ENCODE data around the gene PCDHA4. TPM values are rescaled to one million over a fixed set of nuclear protein-coding genes. Genes with fewer than 3 reads are reported as not detected.

The PCDHA4 gene
- 1.5 to 2.2 TPM (median 1.6 TPM) in 5 replicates for total RNA-seq (2022; extraction: Qiagen RNA extraction)

DNA sequence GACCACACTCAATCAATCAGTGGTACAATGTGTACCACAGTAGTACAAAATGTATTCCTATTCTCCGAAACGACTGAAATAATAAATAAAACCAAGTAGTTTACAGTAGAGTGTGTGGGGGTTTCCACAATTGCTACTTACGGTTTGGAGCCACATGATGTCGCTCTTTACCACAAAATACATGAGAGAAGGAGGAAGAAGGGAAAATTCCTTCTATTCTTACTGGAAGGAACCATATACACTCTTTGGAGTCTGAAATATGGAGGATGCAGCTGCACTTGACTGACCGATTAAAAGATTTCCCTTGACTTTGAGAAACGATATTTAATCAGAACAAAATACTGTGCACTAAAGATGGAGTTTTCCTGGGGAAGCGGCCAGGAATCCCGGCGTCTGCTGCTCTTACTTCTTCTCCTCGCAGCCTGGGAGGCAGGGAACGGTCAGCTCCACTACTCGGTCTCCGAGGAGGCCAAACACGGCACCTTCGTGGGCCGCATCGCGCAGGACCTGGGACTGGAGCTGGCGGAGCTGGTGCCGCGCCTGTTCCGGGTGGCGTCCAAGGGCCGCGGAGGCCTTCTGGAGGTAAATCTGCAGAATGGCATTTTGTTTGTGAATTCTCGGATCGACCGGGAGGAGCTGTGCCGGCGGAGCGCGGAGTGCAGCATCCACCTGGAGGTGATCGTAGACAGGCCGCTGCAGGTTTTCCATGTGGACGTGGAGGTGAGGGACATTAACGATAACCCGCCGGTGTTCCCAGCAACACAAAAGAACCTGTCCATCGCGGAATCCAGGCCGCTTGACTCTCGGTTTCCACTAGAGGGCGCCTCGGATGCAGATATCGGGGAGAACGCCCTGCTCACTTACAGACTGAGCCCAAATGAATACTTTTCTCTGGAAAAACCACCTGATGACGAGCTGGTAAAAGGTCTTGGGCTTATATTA, at the start of gene PCDHA4:
Gene PCDHA4 (plus strand): TSS at position 235 of the 942 bp plus-strand sequence.

GRCh38 chr5:140785905-140786686, 20.8 kb upstream of the PCDHA4 start, which contains the start of gene PCDHA1:
Gene PCDHA1 (plus strand): TSS chr5:140786140.

GRCh38 chr5:140794595-140795258, 12.1 kb upstream of the PCDHA4 start, which contains the start of gene PCDHA2:
Gene PCDHA2 (plus strand): TSS chr5:140794852.

DNA sequence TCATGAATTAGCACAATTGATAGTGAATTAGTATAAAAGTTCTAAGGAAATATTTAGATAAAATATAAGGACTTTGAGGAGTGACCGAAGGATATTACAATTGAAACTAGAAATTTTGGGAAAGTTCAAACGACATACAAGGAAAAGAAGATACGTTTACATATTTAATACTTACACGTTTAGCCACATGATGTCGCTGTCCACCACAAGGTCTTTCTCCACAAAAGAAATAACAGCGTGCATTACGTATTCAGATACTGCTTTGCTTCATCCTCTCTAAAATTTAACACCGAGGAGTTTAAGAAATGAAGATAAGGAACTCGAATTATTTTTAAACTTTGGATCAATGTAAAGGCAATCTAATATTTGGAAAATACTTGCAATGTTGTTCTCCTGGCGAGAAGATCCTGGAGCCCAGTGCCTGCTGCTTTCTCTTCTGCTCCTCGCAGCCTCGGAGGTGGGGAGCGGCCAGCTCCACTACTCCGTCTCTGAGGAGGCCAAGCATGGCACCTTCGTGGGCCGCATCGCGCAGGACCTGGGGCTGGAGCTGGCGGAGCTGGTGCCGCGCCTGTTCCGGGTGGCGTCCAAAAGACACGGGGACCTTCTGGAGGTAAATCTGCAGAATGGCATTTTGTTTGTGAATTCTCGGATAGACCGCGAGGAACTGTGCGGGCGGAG, 5.9 kb upstream of the PCDHA4 start, which contains the start of gene PCDHA3:
Gene PCDHA3 (plus strand): TSS at position 242 of the 678 bp plus-strand sequence.

DNA sequence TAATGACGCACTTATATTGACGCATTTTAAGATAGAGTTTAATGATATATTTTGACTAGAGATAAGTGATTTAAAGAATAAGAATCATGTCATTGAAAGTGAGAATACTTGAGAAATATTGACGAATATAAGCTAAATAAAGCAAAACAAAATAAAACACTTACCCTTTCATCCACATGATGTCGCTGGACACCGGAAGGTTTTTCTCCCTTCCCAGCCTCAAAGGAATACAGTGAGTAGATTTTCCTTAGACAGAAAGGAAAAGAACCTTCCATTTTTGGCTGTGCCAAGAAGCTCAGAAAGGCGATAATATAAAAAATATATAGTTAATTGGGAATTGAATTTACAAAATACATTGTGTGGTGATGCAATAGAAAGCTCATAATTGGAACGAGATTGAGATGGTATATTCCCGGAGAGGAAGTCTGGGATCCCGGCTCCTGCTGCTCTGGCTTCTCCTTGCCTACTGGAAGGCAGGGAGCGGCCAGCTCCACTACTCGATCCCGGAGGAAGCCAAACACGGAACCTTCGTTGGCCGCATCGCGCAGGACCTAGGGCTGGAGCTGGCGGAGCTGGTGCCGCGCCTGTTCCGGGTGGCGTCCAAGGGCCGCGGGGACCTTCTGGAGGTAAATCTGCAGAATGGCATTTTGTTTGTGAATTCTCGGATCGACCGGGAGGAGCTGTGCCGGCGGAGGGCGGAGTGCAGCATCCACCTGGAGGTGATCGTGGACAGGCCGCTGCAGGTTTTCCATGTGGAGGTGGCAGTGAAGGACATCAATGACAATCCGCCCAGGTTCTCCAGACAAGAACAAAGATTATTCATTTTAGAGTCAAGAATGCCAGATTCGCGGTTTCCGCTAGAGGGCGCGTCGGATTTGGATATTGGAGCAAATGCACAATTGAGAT, 14.8 kb downstream of the PCDHA4 start, which contains the start of gene PCDHA5:
Gene PCDHA5 (plus strand): TSS at position 239 of the 906 bp plus-strand sequence.

GRCh38 chr5:140827704-140828361, 21.0 kb downstream of the PCDHA4 start, which contains the start of gene PCDHA6:
Gene PCDHA6 (plus strand): TSS chr5:140827960. CDS start chr5:140828092, 132 bp downstream.

DNA sequence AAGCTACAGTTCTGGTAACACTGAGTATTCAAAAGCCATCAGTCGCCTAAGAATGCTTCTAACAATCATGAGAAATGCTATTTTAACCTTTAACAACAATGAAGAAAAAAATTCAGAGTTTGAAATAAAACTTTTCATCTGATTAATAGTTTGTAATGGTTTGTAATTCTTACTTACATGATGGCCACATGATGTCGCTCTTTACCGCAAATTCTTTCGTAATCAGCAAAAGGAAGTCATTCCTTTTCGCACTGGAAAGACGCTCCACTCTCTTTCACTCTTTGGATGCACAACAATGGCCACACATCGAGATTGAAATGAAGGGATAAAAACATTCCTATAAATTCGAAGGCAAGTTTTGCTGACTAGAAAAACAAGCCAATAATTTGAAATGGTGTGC, 27.1 kb downstream of the PCDHA4 start, which contains the start of gene PCDHA7:
Gene PCDHA7 (plus strand): TSS at position 277 of the 400 bp plus-strand sequence. CDS start 115 bp downstream, at position 392.

GRCh38 chr5:140840978-140841962, 34.4 kb downstream of the PCDHA4 start, which contains the start of gene PCDHA8:
Gene PCDHA8 (plus strand): TSS chr5:140841187. CDS start chr5:140841322, 135 bp downstream.

DNA sequence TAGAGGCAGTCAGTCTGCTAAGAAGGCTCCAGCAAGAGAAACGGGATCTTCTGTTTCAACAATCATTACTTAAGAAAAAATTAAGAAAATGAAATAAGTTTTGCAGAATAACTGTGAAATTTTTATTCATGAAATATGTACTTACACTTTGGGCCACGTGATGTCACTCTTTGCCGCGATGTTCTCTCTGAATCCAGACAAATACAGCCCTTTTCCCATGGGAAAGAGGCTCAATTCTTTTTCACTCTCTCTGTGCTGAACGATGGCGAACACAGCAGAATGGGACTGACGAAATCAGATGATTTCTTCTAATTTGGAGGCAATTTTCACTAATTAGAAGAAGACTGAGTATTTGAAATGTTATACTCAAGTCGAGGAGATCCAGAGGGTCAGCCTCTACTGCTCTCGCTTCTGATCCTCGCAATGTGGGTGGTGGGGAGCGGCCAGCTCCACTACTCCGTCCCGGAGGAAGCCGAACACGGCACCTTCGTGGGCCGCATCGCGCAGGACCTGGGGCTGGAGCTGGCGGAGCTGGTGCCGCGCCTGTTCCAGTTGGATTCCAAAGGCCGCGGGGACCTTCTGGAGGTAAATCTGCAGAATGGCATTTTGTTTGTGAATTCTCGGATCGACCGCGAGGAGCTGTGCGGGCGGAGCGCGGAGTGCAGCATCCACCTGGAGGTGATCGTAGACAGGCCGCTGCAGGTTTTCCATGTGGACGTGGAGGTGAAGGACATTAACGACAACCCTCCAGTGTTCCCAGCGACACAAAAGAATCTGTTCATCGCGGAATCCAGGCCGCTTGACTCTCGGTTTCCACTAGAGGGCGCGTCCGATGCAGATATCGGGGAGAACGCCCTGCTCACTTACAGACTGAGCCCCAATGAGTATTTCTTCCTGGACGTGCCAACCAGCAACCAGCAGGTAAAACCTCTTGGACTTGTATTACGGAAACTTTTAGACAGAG, 41.6 kb downstream of the PCDHA4 start, which contains the start of gene PCDHA9:
Gene PCDHA9 (plus strand): TSS at position 244 of the 964 bp plus-strand sequence. CDS start 114 bp downstream, at position 358.

DNA sequence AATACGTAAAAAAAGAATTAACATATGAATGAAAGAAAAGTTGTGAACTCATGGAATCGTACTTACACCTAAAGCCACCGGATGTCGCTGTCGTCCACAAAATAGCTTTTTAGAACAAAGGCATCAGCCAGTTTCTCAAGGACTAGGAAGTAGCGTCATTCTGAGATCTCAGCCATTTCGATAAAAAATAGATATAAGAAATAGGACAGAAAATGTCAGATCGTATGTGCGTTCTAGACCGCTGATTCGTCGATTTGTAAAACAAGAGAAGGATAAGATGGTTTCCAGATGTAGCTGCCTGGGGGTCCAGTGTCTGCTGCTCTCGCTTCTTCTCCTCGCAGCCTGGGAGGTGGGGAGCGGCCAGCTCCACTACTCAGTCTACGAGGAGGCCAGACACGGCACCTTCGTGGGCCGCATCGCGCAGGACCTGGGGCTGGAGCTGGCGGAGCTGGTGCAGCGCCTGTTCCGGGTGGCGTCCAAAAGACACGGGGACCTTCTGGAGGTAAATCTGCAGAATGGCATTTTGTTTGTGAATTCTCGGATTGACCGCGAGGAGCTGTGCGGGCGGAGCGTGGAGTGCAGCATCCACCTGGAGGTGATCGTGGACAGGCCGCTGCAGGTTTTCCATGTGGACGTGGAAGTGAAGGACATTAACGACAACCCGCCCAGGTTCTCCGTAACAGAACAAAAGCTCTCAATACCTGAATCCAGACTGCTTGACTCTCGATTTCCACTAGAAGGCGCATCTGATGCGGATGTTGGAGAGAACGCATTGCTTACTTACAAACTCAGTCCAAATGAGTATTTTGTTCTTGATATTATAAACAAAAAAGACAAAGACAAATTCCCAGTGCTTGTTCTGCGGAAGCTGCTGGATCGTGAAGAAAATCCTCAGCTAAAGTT, 49.2 kb downstream of the PCDHA4 start, which contains the start of gene PCDHA10:
Gene PCDHA10 (plus strand): TSS at position 126 of the 903 bp plus-strand sequence. CDS start 152 bp downstream, at position 278.

Other genes starting within 250 kb of the PCDHA4 start
- 38.3 to 55.1 TPM (median 43.8 TPM) in 5 replicates for gene SRA1, start 249.6 kb upstream of the PCDHA4 start, total RNA-seq (2022; extraction: Qiagen RNA extraction)
- 6.2 to 7.7 TPM (median 7.1 TPM) in 5 replicates for gene APBB3, start 242.5 kb upstream of the PCDHA4 start, total RNA-seq (2022; extraction: Qiagen RNA extraction)
- gene SLC35A4, start 242.2 kb upstream of the PCDHA4 start, total RNA-seq (2022; extraction: Qiagen RNA extraction), result 73.2 to 84.8 TPM (median 79.4 TPM) in 5 replicates
- 4.2 to 5.3 TPM (median 4.5 TPM) in 5 replicates for gene CD14, start 173.9 kb upstream of the PCDHA4 start, total RNA-seq (2022; extraction: Qiagen RNA extraction)
- 11.6 to 17.6 TPM (median 14.7 TPM) in 5 replicates for gene TMCO6, start 167.6 kb upstream of the PCDHA4 start, total RNA-seq (2022; extraction: Qiagen RNA extraction)
- gene NDUFA2, start 159.4 kb upstream of the PCDHA4 start, total RNA-seq (2022; extraction: Qiagen RNA extraction), result 101 to 133 TPM (median 119 TPM) in 5 replicates
- 83.4 to 125 TPM (median 91.1 TPM) in 5 replicates for gene IK, start 159.2 kb upstream of the PCDHA4 start, total RNA-seq (2022; extraction: Qiagen RNA extraction)
- 27.6 to 30.9 TPM (median 29.4 TPM) in 5 replicates for gene WDR55, start 142.2 kb upstream of the PCDHA4 start, total RNA-seq (2022; extraction: Qiagen RNA extraction)
- 0.44 to 1.0 TPM (median 0.92 TPM) in 5 replicates for gene DND1, start 133.5 kb upstream of the PCDHA4 start, total RNA-seq (2022; extraction: Qiagen RNA extraction)
- 75.2 to 87.0 TPM (median 79.6 TPM) in 5 replicates for gene HARS1, start 115.7 kb upstream of the PCDHA4 start, total RNA-seq (2022; extraction: Qiagen RNA extraction)
- 33.5 to 42.3 TPM (median 40.2 TPM) in 5 replicates for gene HARS2, start 115.6 kb upstream of the PCDHA4 start, total RNA-seq (2022; extraction: Qiagen RNA extraction)
- 80.9 to 136 TPM (median 89.0 TPM) in 5 replicates for gene ZMAT2, start 106.6 kb upstream of the PCDHA4 start, total RNA-seq (2022; extraction: Qiagen RNA extraction)
- gene PCDHA1, start 20.9 kb upstream of the PCDHA4 start, total RNA-seq (2022; extraction: Qiagen RNA extraction), result 0.10 to 0.27 TPM (median 0.19 TPM) in 5 replicates
- 0.05 to 0.08 TPM (median 0.05 TPM) in 4 of 5 replicates, not detected in the other for gene PCDHA2, start 12.2 kb upstream of the PCDHA4 start, total RNA-seq (2022; extraction: Qiagen RNA extraction)
- 0.88 to 1.1 TPM (median 0.96 TPM) in 5 replicates for gene PCDHA3, start 6.0 kb upstream of the PCDHA4 start, total RNA-seq (2022; extraction: Qiagen RNA extraction)
- gene PCDHA5, start 14.5 kb downstream of the PCDHA4 start, total RNA-seq (2022; extraction: Qiagen RNA extraction), result 0.47 to 0.79 TPM (median 0.70 TPM) in 5 replicates
- 0.03 to 0.07 TPM (median 0.05 TPM) in 4 of 5 replicates, not detected in the other for gene PCDHA6, start 20.9 kb downstream of the PCDHA4 start, total RNA-seq (2022; extraction: Qiagen RNA extraction)
- 0.06 to 0.15 TPM (median 0.12 TPM) in 5 replicates for gene PCDHA7, start 27.2 kb downstream of the PCDHA4 start, total RNA-seq (2022; extraction: Qiagen RNA extraction)
- 0.02 to 0.13 TPM (median 0.05 TPM) in 5 replicates for gene PCDHA8, start 34.1 kb downstream of the PCDHA4 start, total RNA-seq (2022; extraction: Qiagen RNA extraction)
- 0.01 TPM in 1 of 5 replicates, not detected in the others for gene PCDHA9, start 41.3 kb downstream of the PCDHA4 start, total RNA-seq (2022; extraction: Qiagen RNA extraction)
- 0.01 to 0.02 TPM (median 0.02 TPM) in 3 of 5 replicates, not detected in the others for gene PCDHA10, start 48.8 kb downstream of the PCDHA4 start, total RNA-seq (2022; extraction: Qiagen RNA extraction)
- 0.08 to 0.40 TPM (median 0.10 TPM) in 5 replicates for gene PCDHA11, start 61.9 kb downstream of the PCDHA4 start, total RNA-seq (2022; extraction: Qiagen RNA extraction)
- gene PCDHA12, start 68.2 kb downstream of the PCDHA4 start, total RNA-seq (2022; extraction: Qiagen RNA extraction), result 2.6 to 3.4 TPM (median 3.0 TPM) in 5 replicates
- gene PCDHA13, start 75.1 kb downstream of the PCDHA4 start, total RNA-seq (2022; extraction: Qiagen RNA extraction), result 0.05 to 0.20 TPM (median 0.06 TPM) in 3 of 5 replicates, not detected in the others
- 1.3 to 1.9 TPM (median 1.7 TPM) in 5 replicates for gene PCDHAC1, start 119.2 kb downstream of the PCDHA4 start, total RNA-seq (2022; extraction: Qiagen RNA extraction)
- gene PCDHAC2, start 159.4 kb downstream of the PCDHA4 start, total RNA-seq (2022; extraction: Qiagen RNA extraction), result 2.9 to 3.6 TPM (median 3.2 TPM) in 5 replicates
- not detected in 5 replicates for gene PCDHB1, start 244.3 kb downstream of the PCDHA4 start, total RNA-seq (2022; extraction: Qiagen RNA extraction)